Measurements from ENCODE around the gene SQOR.

SQOR gene

GRCh38 chr15:45670091-45670490, 35.3 kb downstream of the SQOR start:
- no peak for TF ChIP-seq CTCF (IDR thresholded peaks at IDR 0.05; ENCODE audit: borderline replicate concordance, insufficient read depth, low read depth, low read length)
- no peak overlapping the region for H3K4me3 ChIP-seq (ENCODE audit: low read depth, low read length)

- TF ChIP-seq CTCF (IDR thresholded peaks at IDR 0.05; ENCODE audit: borderline replicate concordance, insufficient read depth, low read depth, low read length), result no peak
These were observed 35.7 kb downstream of the SQOR start for GRCh38 chr15:45670511-45670910.

GRCh38 chr15:45674677-45675076, 39.8 kb downstream of the SQOR start:
- TF ChIP-seq CTCF (IDR thresholded peaks at IDR 0.05; ENCODE audit: borderline replicate concordance, insufficient read depth, low read depth, low read length), result no peak
- no peak overlapping the region for H3K4me3 ChIP-seq (ENCODE audit: low read depth, low read length)

More at GRCh38 chr15:45670511-45670910, 35.7 kb downstream of the SQOR start:
- no peak overlapping the region for H3K4me3 ChIP-seq (ENCODE audit: low read depth, low read length)

GRCh38 chr15:45677797-45678196, 43.0 kb downstream of the SQOR start:
- H3K4me3 ChIP-seq (ENCODE audit: low read depth, low read length), result no peak overlapping the region
- no peak for TF ChIP-seq CTCF (IDR thresholded peaks at IDR 0.05; ENCODE audit: borderline replicate concordance, insufficient read depth, low read depth, low read length)

GRCh38 chr15:45678459-45679178, 43.8 kb downstream of the SQOR start:
- TF ChIP-seq CTCF (IDR thresholded peaks at IDR 0.05; ENCODE audit: borderline replicate concordance, insufficient read depth, low read depth, low read length), result no peak
- no peak overlapping the region for H3K4me3 ChIP-seq (ENCODE audit: low read depth, low read length)

GRCh38 chr15:45684533-45684932, 49.7 kb downstream of the SQOR start:
- no peak for TF ChIP-seq CTCF (IDR thresholded peaks at IDR 0.05; ENCODE audit: borderline replicate concordance, insufficient read depth, low read depth, low read length)
- no peak overlapping the region for H3K4me3 ChIP-seq (ENCODE audit: low read depth, low read length)

- H3K4me3 ChIP-seq (ENCODE audit: low read depth, low read length), result no peak overlapping the region
- TF ChIP-seq CTCF (IDR thresholded peaks at IDR 0.05; ENCODE audit: borderline replicate concordance, insufficient read depth, low read depth, low read length), result no peak
These were observed 54.8 kb downstream of the SQOR start for GRCh38 chr15:45689616-45690015.

Data from GM12875 (cell line).